HepG2 (cell line): ENCODE measurements around the gene ARGLU1. TPM values are rescaled to one million over a fixed set of nuclear protein-coding genes. Genes with fewer than 3 reads are reported as not detected.

ENCODE experiments used
- ATAC-seq: fragments of 200-7000 bp; cut with Tn5 transposase; 3 replicates; pipeline ENCODE4 v1.9.1; 2020; ENCODE audit warnings: mild to moderate bottlenecking, moderate library complexity
- BruUV-seq: library from RNA; stranded (reverse); fragments of 400-500 nt; replicated peaks from 2 replicates; lab custom pipeline; 2021; lab: Mats Ljungman, UMichigan
- CTCF ChIA-PET: fragments of 300-600 bp; formaldehyde crosslinking; extraction: SDS; loops from one replicate; lab custom pipeline; 2021; ENCODE audit warnings: low total read pairs, inconsistent platforms, low intra/inter-chr PET ratio; lab: Yijun Ruan, JAX
- POLR2A ChIA-PET: fragments of 350-600 bp; sonication (Branson Sonifier 250); formaldehyde crosslinking; loops from one replicate; lab custom pipeline; 2020; ENCODE audit warnings: antibody characterized with exemption, inconsistent platforms; lab: Yijun Ruan, JAX
- DNase-seq: peaks from one replicate; pipeline ENCODE4 v3.0.0-alpha.2; 2015; ENCODE audit warnings: low spot score
- FAIRE-seq: peaks from 3 replicates; lab custom pipeline; 2011; peaks lifted over from hg19 to GRCh38; lab: Jason Lieb, UNC
- H2AFZ ChIP-seq: one replicate; pipeline ENCODE4 v1.6.1; 2011; ENCODE audit warnings: low read length, inconsistent platforms
- H3K27ac ChIP-seq: fragments of 300-600 bp; 3 replicates; pipeline ENCODE4 v1.8.0; 2011; ENCODE audit warnings: mixed run types, mild to moderate bottlenecking, mixed read lengths, low read length, inconsistent platforms; ENCODE audit not compliant: insufficient read depth; ENCODE audit errors: extremely low read length
- H3K27me3 ChIP-seq, 2 experiments: fragments of 200-600 bp in 1 of 2; 2 replicates in 1 of 2; 3 replicates in 1 of 2; pipeline versions ENCODE4 v1.6.0 to v1.8.0; 2011; ENCODE audit warnings: low read length in 2 of 2, mild to moderate bottlenecking in 2 of 2, moderate library complexity in 2 of 2, inconsistent platforms in 1 of 2; ENCODE audit not compliant: insufficient read depth in 2 of 2, control insufficient read depth in 1 of 2
- H3K36me3 ChIP-seq, 2 experiments: fragments of 200-600 bp in 1 of 2; replicated peaks in 1 of 2; 2 replicates in 1 of 2; 3 replicates in 1 of 2; pipeline versions ENCODE4 v1.5.1 to v1.8.0; 2011; ENCODE audit warnings: low read length in 2 of 2, inconsistent platforms in 1 of 2; ENCODE audit not compliant: insufficient read depth in 2 of 2, control insufficient read depth in 1 of 2
- H3K4me1 ChIP-seq: 2 replicates; pipeline ENCODE4 v1.5.1; 2012; ENCODE audit warnings: low read length, inconsistent platforms; ENCODE audit not compliant: insufficient read depth
- H3K4me2 ChIP-seq: 2 replicates; pipeline ENCODE4 v1.6.0; 2011; ENCODE audit warnings: low read depth, low read length, inconsistent platforms
- H3K4me3 ChIP-seq, 3 experiments: fragments of 200-600 bp in 1 of 3; sonication (generic), shearing (Covaris generic) in 1 of 3; replicated peaks in 1 of 3; 2 replicates each; pipeline ENCODE4 v1.5.1; 2011 to 2016; ENCODE audit warnings: low read length in 3 of 3, inconsistent platforms in 2 of 3, low read depth in 2 of 3, mild to moderate bottlenecking in 2 of 3, control low read depth in 1 of 3, mixed read lengths in 1 of 3; ENCODE audit not compliant: insufficient read depth in 1 of 3
- H3K79me2 ChIP-seq: one replicate; pipeline ENCODE4 v1.6.1; 2011; ENCODE audit warnings: low read length, inconsistent platforms; ENCODE audit not compliant: insufficient read depth
- H3K9ac ChIP-seq: 2 replicates; pipeline ENCODE4 v1.6.0; 2011; ENCODE audit warnings: mild to moderate bottlenecking, low read depth, low read length, inconsistent platforms; ENCODE audit not compliant: insufficient read depth
- H3K9me3 ChIP-seq: 2 replicates; pipeline ENCODE4 v1.5.1; 2012; ENCODE audit warnings: mild to moderate bottlenecking, low read length
- H4K20me1 ChIP-seq: 2 replicates; pipeline ENCODE4 v1.6.0; 2011; ENCODE audit warnings: inconsistent platforms, mild to moderate bottlenecking, low read length, moderate library complexity; ENCODE audit not compliant: insufficient read depth
- FOXO1 ChIP-seq: sonication (generic); formaldehyde crosslinking; IDR thresholded peaks from 2 replicates; pipeline ENCODE4 v1.4.0; 2020; ENCODE audit warnings: missing genetic modification reagents
- HMGA1 ChIP-seq: sonication (generic); formaldehyde crosslinking; conservative IDR thresholded peaks from 2 replicates; pipeline ENCODE4 v1.4.0; 2020; ENCODE audit warnings: missing genetic modification reagents
- KDM5B ChIP-seq: sonication (generic); formaldehyde crosslinking; IDR thresholded peaks from 2 replicates; pipeline ENCODE4 v1.4.0; 2020; ENCODE audit warnings: missing genetic modification reagents, mild to moderate bottlenecking, borderline replicate concordance
- MEIS1 ChIP-seq: sonication (generic); formaldehyde crosslinking; IDR thresholded peaks from 2 replicates; pipeline ENCODE4 v1.9.0; 2021; ENCODE audit warnings: mild to moderate bottlenecking, missing genetic modification reagents, moderate library complexity, borderline replicate concordance
- PPARG ChIP-seq: conservative IDR thresholded peaks from 2 replicates; pipeline ENCODE4 v1.6.1; 2016; ENCODE audit warnings: missing biosample characterization, missing genetic modification reagents
- RCOR2 ChIP-seq: IDR thresholded peaks from 2 replicates; pipeline ENCODE4 v1.6.1; 2016; ENCODE audit warnings: missing biosample characterization, missing genetic modification reagents
- SOX13 ChIP-seq, 3 experiments: fragments of 450-650 bp in 1 of 3; sonication (generic) in 1 of 3; formaldehyde crosslinking in 1 of 3; IDR thresholded peaks in 2 of 3; conservative IDR thresholded peaks in 1 of 3; 2 replicates each; pipeline versions ENCODE4 v1.5.0 to v1.6.1; 2016 to 2020; ENCODE audit warnings: antibody characterized with exemption in 1 of 3, mild to moderate bottlenecking in 1 of 3, missing compliant biosample characterization in 1 of 3, missing genetic modification reagents in 1 of 3, moderate library complexity in 1 of 3
- XBP1 ChIP-seq: sonication (generic); formaldehyde crosslinking; IDR thresholded peaks from 2 replicates; pipeline ENCODE4 v1.5.0; 2020; ENCODE audit warnings: missing genetic modification reagents
- ZNF558 ChIP-seq: sonication (generic); formaldehyde crosslinking; IDR thresholded peaks from 2 replicates; pipeline ENCODE4 v1.9.0; 2022; ENCODE audit warnings: mild to moderate bottlenecking, missing genetic modification reagents, borderline replicate concordance
- ZNF616 ChIP-seq: sonication (generic); formaldehyde crosslinking; IDR thresholded peaks from 2 replicates; pipeline ENCODE4 v1.5.0; 2020; ENCODE audit warnings: low read depth, mild to moderate bottlenecking, missing genetic modification reagents
- ZNF713 ChIP-seq: sonication (generic); formaldehyde crosslinking; IDR thresholded peaks from 2 replicates; pipeline ENCODE4 v1.4.0; 2020; ENCODE audit warnings: mild to moderate bottlenecking, missing genetic modification reagents
- ZNF839 ChIP-seq: sonication (generic); formaldehyde crosslinking; IDR thresholded peaks from 2 replicates; pipeline ENCODE4 v1.4.0; 2020; ENCODE audit warnings: missing genetic modification reagents, mild to moderate bottlenecking, borderline replicate concordance
- ZSCAN9 ChIP-seq: IDR thresholded peaks from 2 replicates; pipeline ENCODE4 v1.6.1; 2016; ENCODE audit warnings: borderline replicate concordance
- WGBS: methylation state at CpG from one replicate; pipeline ENCODE4 v1.1.6; 2017; ENCODE audit warnings: low lambda C conversion rate; 5-methylcytosine and 5-hydroxymethylcytosine counted together
- in situ Hi-C: cut with HindIII; loops from 2 replicates; pipeline ENCODE4 v1.10.0; 2017; ENCODE audit warnings: low pct_unique_long_range_greater_than_20kb; ENCODE audit not compliant: extremely low pct_ligation_motif_present
- intact Hi-C: fragments of 100-400 bp; cut with micrococcal nuclease; formaldehyde crosslinking; loops from one replicate; pipeline ENCODE4 v1.10.0; 2022; ENCODE audit not compliant: unreplicated experiment
- polyA plus RNA-seq, 8 experiments: library from polyadenylated mRNA; depleted of rRNA in 3 of 8; stranded (reverse) in 7 of 8; unstranded in 1 of 8; fragments of >200 nt; fragmentation: Illumina TruSeq in 4 of 8; extraction: Trizol in 4 of 8; gene quantifications; 2 replicates each; pipeline versions ENCODE4 v1.2.1 to v1.2.3, GENCODE V29; 2011 to 2016; ENCODE audit warnings: low read depth in 4 of 8, missing spikeins in 1 of 8, mixed read lengths in 1 of 8; ENCODE audit not compliant: insufficient read depth in 1 of 8
- total RNA-seq, 5 experiments: library from RNA; depleted of rRNA; stranded (reverse); fragments of >200 nt; fragmentation: Illumina TruSeq; extraction: Trizol; gene quantifications; 2 replicates each; pipeline ENCODE4 v1.2.3, GENCODE V29; 2016; ENCODE audit warnings: low read depth in 1 of 5
- TF ChIP-seq, protein P1 (sequence below): sonication (generic); formaldehyde crosslinking; IDR thresholded peaks from 2 replicates; pipeline ENCODE4 v1.8.1; 2023; ENCODE audit warnings: missing genetic modification reagents, mild to moderate bottlenecking, borderline replicate concordance
- TF ChIP-seq, protein P2 (sequence below): sonication (generic); formaldehyde crosslinking; IDR thresholded peaks from 2 replicates; pipeline ENCODE4 v1.5.0; 2020; ENCODE audit warnings: missing genetic modification reagents

ARGLU1 gene
- total and polyA plus RNA-seq, 2 of the 13 experiments (the other 11 are each of a cell fraction or from before 2014, with no cell fraction given): 47.1 to 70.6 TPM

GRCh38 chr13:106581225-106581624 is 13.3 kb upstream of the ARGLU1 start:
- intact Hi-C loops: no loop called here
- no peak for ATAC-seq
- 42% methylated on average over 3 of the region's 4 CpGs for WGBS
- POLR2A ChIA-PET: no interaction called here
- Histone ChIP-seq H3K9ac (no peak overlapping the region), H3K4me3 (no peak overlapping the region), H3K27me3 (no peaks in the 10 kb centered on the region), H3K79me2 (no peaks in the 10 kb centered on the region), H3K9me3 (peaks cover 23% of the 10 kb centered on the region), H2AFZ (no peak overlapping the region), H3K36me3 (no peaks in the 10 kb centered on the region), H3K4me1 (no peaks in the 10 kb centered on the region), H3K27ac (no peak overlapping the region), H4K20me1 (no peaks in the 10 kb centered on the region), H3K4me2 (no peak overlapping the region)
- CTCF ChIA-PET: no interaction called here
- no peak for FAIRE-seq
- BruUV-seq: no TSS peak
- TF ChIP-seq ZNF616 (no peak), ZNF839 (CRISPR knock-in tag) (no peak)
- TF ChIP-seq, protein P1, sequence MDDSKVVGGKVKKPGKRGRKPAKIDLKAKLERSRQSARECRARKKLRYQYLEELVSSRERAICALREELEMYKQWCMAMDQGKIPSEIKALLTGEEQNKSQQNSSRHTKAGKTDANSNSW (CRISPR knock-in tag): no peak
- DNase-seq: no peak
- in situ Hi-C loops: no loop called here

DNA sequence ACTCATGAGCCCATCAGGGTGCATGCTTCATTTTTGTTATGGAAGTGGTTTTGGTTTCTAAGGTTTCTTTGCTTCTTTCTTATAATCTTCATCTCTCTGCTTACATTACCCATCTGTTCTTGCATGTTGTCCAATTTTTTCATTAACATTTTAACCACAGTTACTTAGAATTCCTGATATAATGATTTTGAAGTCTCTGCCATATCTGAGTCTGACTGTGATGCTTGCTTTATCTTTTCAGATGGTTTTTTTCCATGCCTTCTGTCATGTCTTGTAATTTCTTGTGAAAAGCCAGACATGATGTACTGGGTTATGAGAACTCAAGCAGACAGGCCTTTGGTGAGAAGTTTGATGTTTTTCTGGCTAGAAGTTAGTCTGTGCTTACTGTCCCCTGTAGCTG is 8.0 kb upstream of the ARGLU1 start:
- Histone ChIP-seq H3K27me3 (no peaks in the 10 kb centered on the region), H3K27ac (no peak overlapping the region), H3K9ac (no peak overlapping the region), H3K4me2 (no peak overlapping the region), H3K4me3 (no peak overlapping the region), H3K4me1 (no peaks in the 10 kb centered on the region), H3K9me3 (no peaks in the 10 kb centered on the region), H4K20me1 (no peaks in the 10 kb centered on the region), H2AFZ (no peak overlapping the region), H3K36me3 (no peaks in the 10 kb centered on the region), H3K79me2 (no peaks in the 10 kb centered on the region)
- TF ChIP-seq SOX13 (IDR thresholded peaks at IDR 0.05) (no peak), SOX13 (CRISPR knock-in tag; conservative IDR thresholded peaks at IDR 0.05 in 1 of 2, IDR thresholded peaks at IDR 0.05 in 1 of 2) (no peak), HMGA1 (CRISPR knock-in tag) (no peak), MEIS1 (CRISPR knock-in tag) (no peak), XBP1 (CRISPR knock-in tag) (no peak), FOXO1 (CRISPR knock-in tag) (no peak), RCOR2 (no peak), PPARG (CRISPR knock-in tag) (no peak), KDM5B (CRISPR knock-in tag) (no peak), ZNF558 (CRISPR knock-in tag) (no peak), ZNF713 (CRISPR knock-in tag) (no peak), ZSCAN9 (CRISPR knock-in tag) (no peak)
- TF ChIP-seq, protein P2, sequence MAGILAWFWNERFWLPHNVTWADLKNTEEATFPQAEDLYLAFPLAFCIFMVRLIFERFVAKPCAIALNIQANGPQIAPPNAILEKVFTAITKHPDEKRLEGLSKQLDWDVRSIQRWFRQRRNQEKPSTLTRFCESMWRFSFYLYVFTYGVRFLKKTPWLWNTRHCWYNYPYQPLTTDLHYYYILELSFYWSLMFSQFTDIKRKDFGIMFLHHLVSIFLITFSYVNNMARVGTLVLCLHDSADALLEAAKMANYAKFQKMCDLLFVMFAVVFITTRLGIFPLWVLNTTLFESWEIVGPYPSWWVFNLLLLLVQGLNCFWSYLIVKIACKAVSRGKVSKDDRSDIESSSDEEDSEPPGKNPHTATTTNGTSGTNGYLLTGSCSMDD (CRISPR knock-in tag): no peak
- CTCF ChIA-PET: no interaction called here
- no peak for FAIRE-seq
- intact Hi-C loops (no loop called here), in situ Hi-C loops (no loop called here)
- no peak for DNase-seq
- ATAC-seq: no peak
- POLR2A ChIA-PET: no interaction called here
- no TSS peak for BruUV-seq
